Astrocyte of the cerebellum (primary cell): ENCODE data around the gene PCNT.

ENCODE experiments used
- DNase-seq: peaks from one replicate; pipeline ENCODE4 v3.0.0-alpha.2; 2011; ENCODE audit warnings: low read depth
- H3K4me3 ChIP-seq: 2 replicates; pipeline ENCODE4 v1.5.1; 2011; ENCODE audit warnings: mild to moderate bottlenecking, low read depth, low read length, moderate library complexity
- in situ Hi-C: cut with HindIII; loops from 2 replicates; pipeline ENCODE4 v1.10.0; 2017; ENCODE audit warnings: low sequenced_read_pairs
- TF ChIP-seq, protein P1 (sequence below): IDR thresholded peaks from 2 replicates; pipeline ENCODE4 v1.5.1; 2012; ENCODE audit warnings: low read length, low read depth, moderate library complexity, mild to moderate bottlenecking; ENCODE audit errors: missing control alignments

PCNT gene

DNA sequence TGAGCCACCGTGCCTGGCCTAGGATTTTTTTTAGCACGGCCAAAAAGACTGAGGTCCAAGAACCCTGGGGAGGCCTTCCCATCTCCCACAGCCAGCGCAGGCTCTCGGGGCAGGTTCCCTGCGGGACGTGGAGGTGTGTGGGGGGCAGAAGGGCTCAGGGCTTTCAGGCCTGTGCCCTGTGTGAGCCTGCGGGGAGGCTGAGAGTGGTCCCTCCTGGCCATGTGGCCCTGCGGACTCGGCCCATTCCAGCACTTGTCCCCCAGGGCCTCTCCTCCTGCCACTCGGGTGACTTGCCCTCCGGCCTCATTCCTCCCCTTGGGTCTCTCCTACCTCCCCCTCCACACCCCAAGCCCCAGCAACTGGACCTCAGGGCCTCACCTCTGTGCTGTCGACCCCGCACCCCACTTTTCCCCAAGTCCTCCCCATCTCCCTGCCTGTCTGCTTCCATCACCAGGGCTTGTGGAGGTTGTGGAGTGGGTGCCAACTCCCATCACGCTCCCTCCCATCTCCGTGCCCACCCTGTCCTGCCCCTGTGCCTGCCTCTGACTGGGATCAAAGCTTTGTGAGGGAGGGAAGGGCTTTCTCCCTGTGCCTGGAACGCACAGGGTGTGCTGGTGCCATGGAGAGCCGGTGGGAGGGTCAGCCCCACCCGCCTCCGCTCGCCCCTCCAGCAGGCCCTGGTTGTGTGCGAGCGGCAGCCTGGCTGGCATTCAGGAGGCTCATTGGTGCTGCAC lies 102.5 kb downstream of the PCNT start:
- DNase-seq: no peak
- no peak overlapping the region for H3K4me3 ChIP-seq
- TF ChIP-seq, protein P1, sequence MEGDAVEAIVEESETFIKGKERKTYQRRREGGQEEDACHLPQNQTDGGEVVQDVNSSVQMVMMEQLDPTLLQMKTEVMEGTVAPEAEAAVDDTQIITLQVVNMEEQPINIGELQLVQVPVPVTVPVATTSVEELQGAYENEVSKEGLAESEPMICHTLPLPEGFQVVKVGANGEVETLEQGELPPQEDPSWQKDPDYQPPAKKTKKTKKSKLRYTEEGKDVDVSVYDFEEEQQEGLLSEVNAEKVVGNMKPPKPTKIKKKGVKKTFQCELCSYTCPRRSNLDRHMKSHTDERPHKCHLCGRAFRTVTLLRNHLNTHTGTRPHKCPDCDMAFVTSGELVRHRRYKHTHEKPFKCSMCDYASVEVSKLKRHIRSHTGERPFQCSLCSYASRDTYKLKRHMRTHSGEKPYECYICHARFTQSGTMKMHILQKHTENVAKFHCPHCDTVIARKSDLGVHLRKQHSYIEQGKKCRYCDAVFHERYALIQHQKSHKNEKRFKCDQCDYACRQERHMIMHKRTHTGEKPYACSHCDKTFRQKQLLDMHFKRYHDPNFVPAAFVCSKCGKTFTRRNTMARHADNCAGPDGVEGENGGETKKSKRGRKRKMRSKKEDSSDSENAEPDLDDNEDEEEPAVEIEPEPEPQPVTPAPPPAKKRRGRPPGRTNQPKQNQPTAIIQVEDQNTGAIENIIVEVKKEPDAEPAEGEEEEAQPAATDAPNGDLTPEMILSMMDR: no peak
- in situ Hi-C loops: loop anchor here (5.0 kb wide), 1 partner anchor 34 kb away; no protein-coding TSS in a partner anchor

DNA sequence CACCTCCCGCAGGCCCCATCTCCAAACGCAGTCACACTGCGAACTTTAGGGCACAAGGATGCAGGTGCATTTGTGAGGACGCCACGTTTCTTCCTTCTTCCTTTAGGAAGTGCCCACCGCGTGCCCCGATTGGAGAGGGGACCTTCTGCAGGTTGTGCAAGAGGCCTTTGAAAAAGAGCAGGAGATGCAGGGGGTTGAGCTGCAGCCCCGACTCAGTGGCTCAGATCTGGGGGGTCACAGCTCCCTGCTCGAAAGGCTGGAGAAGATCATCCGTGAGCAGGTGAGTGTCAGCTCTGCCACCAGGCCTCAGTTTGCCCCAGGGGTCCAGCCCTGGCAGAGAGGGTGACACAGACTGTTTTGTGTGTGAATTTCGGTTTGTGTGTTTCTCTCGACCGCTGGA lies 103.6 kb downstream of the PCNT start:
- in situ Hi-C loops: loop anchor here (5.0 kb wide), 1 partner anchor 35 kb away; no protein-coding TSS in a partner anchor
- no peak overlapping the region for H3K4me3 ChIP-seq
- DNase-seq: no peak
- TF ChIP-seq, protein P1: no peak

DNA sequence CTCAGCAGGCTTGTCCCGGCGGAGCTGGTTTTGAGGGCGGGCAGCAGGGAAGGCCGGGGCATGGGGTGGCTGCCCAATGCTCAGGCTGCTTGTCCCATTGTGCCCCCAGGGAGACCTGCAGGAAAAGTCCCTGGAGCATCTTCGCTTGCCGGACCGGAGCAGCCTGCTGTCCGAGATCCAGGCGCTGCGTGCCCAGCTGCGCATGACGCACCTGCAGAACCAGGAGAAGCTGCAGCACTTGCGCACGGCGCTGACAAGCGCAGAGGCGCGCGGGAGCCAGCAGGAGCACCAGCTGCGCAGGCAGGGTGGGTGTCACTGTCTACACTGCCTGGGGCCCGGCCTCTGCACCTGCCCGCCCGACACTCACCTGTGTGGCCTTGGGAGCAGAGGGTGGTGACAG lies 104.3 kb downstream of the PCNT start:
- TF ChIP-seq, protein P1: no peak
- no peak for DNase-seq
- in situ Hi-C loops: loop anchor here (5.0 kb wide), 1 partner anchor 36 kb away; no protein-coding TSS in a partner anchor
- H3K4me3 ChIP-seq: no peak overlapping the region

DNA sequence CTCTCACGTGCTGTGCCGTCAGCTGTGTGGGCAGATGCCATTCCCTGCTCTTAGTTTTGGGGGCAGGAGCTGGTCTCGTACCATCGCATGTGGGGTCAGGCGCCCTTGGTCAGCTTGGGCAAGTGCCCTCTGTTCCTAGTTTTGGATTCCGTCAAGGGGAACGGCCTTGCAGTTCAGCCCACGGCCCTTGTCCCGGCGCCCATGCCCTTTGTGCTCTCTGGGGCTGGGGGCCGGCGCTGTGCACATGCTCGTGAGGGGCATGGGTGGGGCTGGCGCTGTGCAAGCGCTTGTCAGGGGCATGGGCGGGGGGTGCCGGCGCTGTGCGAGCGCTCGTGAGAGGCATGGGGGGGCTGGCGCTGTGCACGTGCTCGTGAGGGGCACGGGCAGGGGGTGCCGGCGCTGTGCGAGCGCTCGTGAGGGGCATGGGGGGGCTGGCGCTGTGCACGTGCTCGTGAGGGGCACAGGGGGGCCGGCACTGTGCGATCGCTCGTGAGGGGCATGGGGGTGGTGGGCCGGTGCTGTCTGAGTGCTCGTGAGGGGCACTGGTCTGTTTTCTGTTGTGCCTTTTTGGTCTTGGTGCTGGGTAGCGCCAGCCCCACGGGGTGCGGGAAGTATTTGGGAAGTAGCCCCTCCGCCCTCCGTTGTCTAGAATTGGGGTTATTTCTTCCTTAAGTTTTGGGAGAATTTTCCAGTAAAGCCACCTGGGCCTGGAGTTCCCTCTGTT lies 105.2 kb downstream of the PCNT start:
- TF ChIP-seq, protein P1: no peak
- in situ Hi-C loops: loop anchor here (5.0 kb wide), 1 partner anchor 37 kb away; no protein-coding TSS in a partner anchor
- DNase-seq: no peak
- no peak overlapping the region for H3K4me3 ChIP-seq

DNA sequence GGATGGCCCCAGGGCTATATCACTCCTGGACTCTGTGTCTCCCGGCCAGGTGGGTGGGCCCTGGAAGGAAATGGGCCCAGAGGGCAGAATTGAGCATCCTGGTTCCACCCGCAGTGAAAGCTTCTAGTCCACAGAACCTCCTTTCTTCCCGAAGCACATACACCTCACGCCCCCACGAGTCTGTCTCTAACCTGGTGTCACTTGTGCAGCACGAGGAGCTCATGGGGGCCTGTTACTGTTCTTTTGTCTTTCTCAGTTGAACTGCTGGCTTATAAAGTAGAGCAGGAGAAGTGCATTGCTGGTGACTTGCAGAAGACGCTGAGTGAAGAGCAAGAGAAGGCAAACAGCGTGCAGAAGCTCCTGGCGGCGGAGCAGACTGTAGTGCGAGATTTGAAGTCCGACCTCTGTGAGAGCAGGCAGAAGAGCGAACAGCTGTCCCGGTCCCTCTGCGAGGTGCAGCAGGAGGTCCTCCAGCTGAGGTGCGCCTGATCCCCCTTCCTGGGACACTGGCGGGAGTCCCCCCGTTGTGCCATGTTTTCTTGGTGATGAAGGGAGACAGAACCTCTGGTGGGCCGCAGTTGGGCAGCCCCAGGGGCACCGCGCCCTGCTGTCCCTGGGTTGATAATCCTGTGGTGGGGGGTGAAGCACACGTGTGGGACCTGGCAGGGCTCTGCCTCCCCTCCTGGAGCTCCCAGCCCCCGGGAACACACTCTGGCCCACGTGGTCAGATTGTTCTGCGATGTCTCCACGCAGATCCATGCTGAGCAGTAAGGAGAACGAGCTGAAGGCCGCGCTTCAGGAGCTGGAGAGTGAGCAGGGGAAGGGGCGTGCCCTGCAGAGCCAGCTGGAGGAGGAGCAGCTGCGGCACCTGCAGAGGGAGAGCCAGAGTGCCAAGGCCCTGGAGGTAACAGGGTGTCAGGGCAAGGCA lies 106.1 kb downstream of the PCNT start:
- in situ Hi-C loops: loop anchor here (5.0 kb wide), 1 partner anchor 38 kb away; no protein-coding TSS in a partner anchor
- DNase-seq: no peak
- no peak overlapping the region for H3K4me3 ChIP-seq

More for the DNA sequence above, 106.1 kb downstream of the PCNT start:
- TF ChIP-seq, protein P1: no peak
